HepG2 (cell line): ENCODE data around the gene HILPDA. TPM values are rescaled to one million over a fixed set of nuclear protein-coding genes. Genes with fewer than 3 reads are reported as not detected.

Source experiments
- CBX5 ChIP-seq: sonication (generic); formaldehyde crosslinking; IDR thresholded peaks from 2 replicates; pipeline ENCODE4 v1.4.0; 2020; ENCODE audit warnings: missing genetic modification reagents, borderline replicate concordance
- CHD2 ChIP-seq: IDR thresholded peaks from 2 replicates; pipeline ENCODE4 v1.6.1; 2011; ENCODE audit warnings: low read depth, low read length, improper control_type of control experiment
- IKZF4 ChIP-seq: sonication (generic); formaldehyde crosslinking; IDR thresholded peaks from 2 replicates; pipeline ENCODE4 v1.5.1; 2020; ENCODE audit warnings: borderline replicate concordance, mild to moderate bottlenecking, low read depth, missing genetic modification reagents; ENCODE audit errors: not compliant biosample characterization
- RARG ChIP-seq: sonication (generic); formaldehyde crosslinking; IDR thresholded peaks from 2 replicates; pipeline ENCODE4 v1.4.0; 2020; ENCODE audit warnings: low read depth, mild to moderate bottlenecking, missing genetic modification reagents
- SATB2 ChIP-seq: sonication (generic); formaldehyde crosslinking; IDR thresholded peaks from 2 replicates; pipeline ENCODE4 v1.5.0; 2020; ENCODE audit warnings: missing genetic modification reagents
- TARDBP ChIP-seq: sonication (generic); formaldehyde crosslinking; IDR thresholded peaks from 2 replicates; pipeline ENCODE4 v1.8.0; 2022; ENCODE audit warnings: mild to moderate bottlenecking, missing genetic modification reagents
- TOE1 ChIP-seq: sonication (generic); formaldehyde crosslinking; IDR thresholded peaks from 2 replicates; pipeline ENCODE4 v1.4.0; 2020; ENCODE audit warnings: mild to moderate bottlenecking, missing genetic modification reagents
- ZNF607 ChIP-seq: sonication (generic); formaldehyde crosslinking; IDR thresholded peaks from 2 replicates; pipeline ENCODE4 v1.5.1; 2020; ENCODE audit warnings: missing genetic modification reagents, mild to moderate bottlenecking, borderline replicate concordance
- ZNF713 ChIP-seq: sonication (generic); formaldehyde crosslinking; IDR thresholded peaks from 2 replicates; pipeline ENCODE4 v1.4.0; 2020; ENCODE audit warnings: mild to moderate bottlenecking, missing genetic modification reagents
- ZNF780A ChIP-seq: sonication (generic); formaldehyde crosslinking; IDR thresholded peaks from 2 replicates; pipeline ENCODE4 v1.8.0; 2022; ENCODE audit warnings: mild to moderate bottlenecking, missing genetic modification reagents, moderate library complexity
- polyA plus RNA-seq, 8 experiments: library from polyadenylated mRNA; depleted of rRNA in 3 of 8; stranded (reverse) in 7 of 8; unstranded in 1 of 8; fragments of >200 nt; fragmentation: Illumina TruSeq in 4 of 8; extraction: Trizol in 4 of 8; gene quantifications; 2 replicates each; pipeline versions ENCODE4 v1.2.1 to v1.2.3, GENCODE V29; 2011 to 2016; ENCODE audit warnings: low read depth in 4 of 8, missing spikeins in 1 of 8, mixed read lengths in 1 of 8; ENCODE audit not compliant: insufficient read depth in 1 of 8
- total RNA-seq, 5 experiments: library from RNA; depleted of rRNA; stranded (reverse); fragments of >200 nt; fragmentation: Illumina TruSeq; extraction: Trizol; gene quantifications; 2 replicates each; pipeline ENCODE4 v1.2.3, GENCODE V29; 2016; ENCODE audit warnings: low read depth in 1 of 5
- TF ChIP-seq, protein P1 (sequence below): sonication (generic); formaldehyde crosslinking; IDR thresholded peaks from 2 replicates; pipeline ENCODE4 v1.4.0; 2020; ENCODE audit warnings: missing genetic modification reagents
- TF ChIP-seq, protein P2 (sequence below): sonication (generic); formaldehyde crosslinking; IDR thresholded peaks from 2 replicates; pipeline ENCODE4 v1.4.0; 2020; ENCODE audit warnings: missing genetic modification reagents, mild to moderate bottlenecking, borderline replicate concordance
- TF ChIP-seq, protein P3 (sequence below): sonication (generic); formaldehyde crosslinking; IDR thresholded peaks from 2 replicates; pipeline ENCODE4 v1.4.0; 2020; ENCODE audit warnings: missing genetic modification reagents
- TF ChIP-seq, protein P4 (sequence below): sonication (generic); formaldehyde crosslinking; IDR thresholded peaks from 2 replicates; pipeline ENCODE4 v1.9.0; 2022; ENCODE audit warnings: missing genetic modification reagents, mild to moderate bottlenecking, borderline replicate concordance
- TF ChIP-seq, protein P5 (sequence below): sonication (generic); formaldehyde crosslinking; IDR thresholded peaks from 2 replicates; pipeline ENCODE4 v1.4.0; 2020; ENCODE audit warnings: missing genetic modification reagents; ENCODE audit errors: not compliant biosample characterization
- TF ChIP-seq, protein P6 (sequence below): sonication (generic); formaldehyde crosslinking; IDR thresholded peaks from 2 replicates; pipeline ENCODE4 v1.5.1; 2020; ENCODE audit warnings: missing genetic modification reagents, mild to moderate bottlenecking, borderline replicate concordance
- TF ChIP-seq, protein P7 (sequence below): sonication (generic); formaldehyde crosslinking; conservative IDR thresholded peaks from 2 replicates; pipeline ENCODE4 v1.4.0; 2020; ENCODE audit warnings: missing genetic modification reagents

HILPDA gene
- total and polyA plus RNA-seq, 2 of the 13 experiments (the other 11 are each of a cell fraction or from before 2014, with no cell fraction given) = 11.1 to 44.0 TPM

DNA sequence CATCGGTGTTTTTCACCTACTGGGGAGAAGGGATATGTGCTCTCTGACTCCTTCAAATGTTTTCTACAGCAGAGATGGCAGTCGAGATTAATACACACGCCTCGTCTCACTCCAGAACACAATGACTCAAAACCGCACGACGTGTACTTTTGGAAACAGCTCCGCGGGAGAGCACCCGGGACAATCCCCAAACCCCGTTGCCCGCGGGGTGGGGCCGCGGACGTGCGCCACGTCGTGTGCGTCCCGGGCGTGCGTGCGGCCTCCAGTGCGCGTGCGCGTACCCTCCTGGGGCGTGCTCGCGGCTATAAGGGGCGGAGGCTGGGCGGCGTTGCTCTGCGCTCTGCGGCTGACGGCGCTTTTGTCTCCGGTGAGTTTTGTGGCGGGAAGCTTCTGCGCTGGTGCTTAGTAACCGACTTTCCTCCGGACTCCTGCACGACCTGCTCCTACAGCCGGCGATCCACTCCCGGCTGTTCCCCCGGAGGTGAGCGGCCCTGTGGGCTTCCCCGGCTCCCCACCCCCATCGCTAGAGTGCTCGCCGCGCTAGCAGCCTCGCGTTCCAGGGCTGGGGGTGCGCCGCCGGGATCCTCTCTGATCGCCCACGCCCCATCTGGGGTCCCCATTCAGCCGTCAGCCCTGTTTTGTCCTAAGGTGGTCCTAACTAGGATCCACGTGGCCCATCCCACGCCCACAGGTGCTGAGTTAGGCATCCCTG lies at the start of gene HILPDA (continued):
- TF ChIP-seq, protein P1, sequence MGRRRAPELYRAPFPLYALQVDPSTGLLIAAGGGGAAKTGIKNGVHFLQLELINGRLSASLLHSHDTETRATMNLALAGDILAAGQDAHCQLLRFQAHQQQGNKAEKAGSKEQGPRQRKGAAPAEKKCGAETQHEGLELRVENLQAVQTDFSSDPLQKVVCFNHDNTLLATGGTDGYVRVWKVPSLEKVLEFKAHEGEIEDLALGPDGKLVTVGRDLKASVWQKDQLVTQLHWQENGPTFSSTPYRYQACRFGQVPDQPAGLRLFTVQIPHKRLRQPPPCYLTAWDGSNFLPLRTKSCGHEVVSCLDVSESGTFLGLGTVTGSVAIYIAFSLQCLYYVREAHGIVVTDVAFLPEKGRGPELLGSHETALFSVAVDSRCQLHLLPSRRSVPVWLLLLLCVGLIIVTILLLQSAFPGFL (CRISPR knock-in tag) = no peak
- TF ChIP-seq IKZF4 (CRISPR knock-in tag) (no peak), RARG (CRISPR knock-in tag) (no peak), TOE1 (no peak; the same call in 1 of the 2 replicates), CHD2 (no peak), CBX5 (CRISPR knock-in tag) (no peak), ZNF780A (no peak), SATB2 (CRISPR knock-in tag) (no peak), TARDBP (CRISPR knock-in tag) (no peak; the same call in none of the 2 replicates), ZNF607 (CRISPR knock-in tag) (no peak), ZNF713 (CRISPR knock-in tag) (no peak)
- TF ChIP-seq, protein P2, sequence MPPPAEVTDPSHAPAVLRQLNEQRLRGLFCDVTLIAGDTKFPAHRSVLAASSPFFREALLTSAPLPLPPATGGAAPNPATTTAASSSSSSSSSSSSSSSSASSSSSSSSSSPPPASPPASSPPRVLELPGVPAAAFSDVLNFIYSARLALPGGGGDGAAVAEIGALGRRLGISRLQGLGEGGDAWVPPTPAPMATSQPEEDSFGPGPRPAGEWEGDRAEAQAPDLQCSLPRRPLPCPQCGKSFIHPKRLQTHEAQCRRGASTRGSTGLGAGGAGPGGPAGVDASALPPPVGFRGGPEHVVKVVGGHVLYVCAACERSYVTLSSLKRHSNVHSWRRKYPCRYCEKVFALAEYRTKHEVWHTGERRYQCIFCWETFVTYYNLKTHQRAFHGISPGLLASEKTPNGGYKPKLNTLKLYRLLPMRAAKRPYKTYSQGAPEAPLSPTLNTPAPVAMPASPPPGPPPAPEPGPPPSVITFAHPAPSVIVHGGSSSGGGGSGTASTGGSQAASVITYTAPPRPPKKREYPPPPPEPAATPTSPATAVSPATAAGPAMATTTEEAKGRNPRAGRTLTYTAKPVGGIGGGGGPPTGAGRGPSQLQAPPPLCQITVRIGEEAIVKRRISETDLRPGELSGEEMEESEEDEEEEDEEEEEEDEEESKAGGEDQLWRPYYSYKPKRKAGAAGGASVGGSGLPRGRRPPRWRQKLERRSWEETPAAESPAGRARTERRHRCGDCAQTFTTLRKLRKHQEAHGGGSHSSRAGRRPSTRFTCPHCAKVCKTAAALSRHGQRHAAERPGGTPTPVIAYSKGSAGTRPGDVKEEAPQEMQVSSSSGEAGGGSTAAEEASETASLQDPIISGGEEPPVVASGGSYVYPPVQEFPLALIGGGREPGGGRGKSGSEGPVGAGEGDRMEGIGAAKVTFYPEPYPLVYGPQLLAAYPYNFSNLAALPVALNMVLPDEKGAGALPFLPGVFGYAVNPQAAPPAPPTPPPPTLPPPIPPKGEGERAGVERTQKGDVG (CRISPR knock-in tag) = 0 out of 2 replicates have a peak, but pooled peaks have one; percentile 43
- TF ChIP-seq, protein P3, sequence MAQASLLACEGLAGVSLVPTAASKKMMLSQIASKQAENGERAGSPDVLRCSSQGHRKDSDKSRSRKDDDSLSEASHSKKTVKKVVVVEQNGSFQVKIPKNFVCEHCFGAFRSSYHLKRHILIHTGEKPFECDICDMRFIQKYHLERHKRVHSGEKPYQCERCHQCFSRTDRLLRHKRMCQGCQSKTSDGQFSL (CRISPR knock-in tag) = no peak
- TF ChIP-seq, protein P4, sequence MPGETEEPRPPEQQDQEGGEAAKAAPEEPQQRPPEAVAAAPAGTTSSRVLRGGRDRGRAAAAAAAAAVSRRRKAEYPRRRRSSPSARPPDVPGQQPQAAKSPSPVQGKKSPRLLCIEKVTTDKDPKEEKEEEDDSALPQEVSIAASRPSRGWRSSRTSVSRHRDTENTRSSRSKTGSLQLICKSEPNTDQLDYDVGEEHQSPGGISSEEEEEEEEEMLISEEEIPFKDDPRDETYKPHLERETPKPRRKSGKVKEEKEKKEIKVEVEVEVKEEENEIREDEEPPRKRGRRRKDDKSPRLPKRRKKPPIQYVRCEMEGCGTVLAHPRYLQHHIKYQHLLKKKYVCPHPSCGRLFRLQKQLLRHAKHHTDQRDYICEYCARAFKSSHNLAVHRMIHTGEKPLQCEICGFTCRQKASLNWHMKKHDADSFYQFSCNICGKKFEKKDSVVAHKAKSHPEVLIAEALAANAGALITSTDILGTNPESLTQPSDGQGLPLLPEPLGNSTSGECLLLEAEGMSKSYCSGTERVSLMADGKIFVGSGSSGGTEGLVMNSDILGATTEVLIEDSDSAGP = peak; percentile 77; the same call in 1 of the 2 replicates
- TF ChIP-seq, protein P5, sequence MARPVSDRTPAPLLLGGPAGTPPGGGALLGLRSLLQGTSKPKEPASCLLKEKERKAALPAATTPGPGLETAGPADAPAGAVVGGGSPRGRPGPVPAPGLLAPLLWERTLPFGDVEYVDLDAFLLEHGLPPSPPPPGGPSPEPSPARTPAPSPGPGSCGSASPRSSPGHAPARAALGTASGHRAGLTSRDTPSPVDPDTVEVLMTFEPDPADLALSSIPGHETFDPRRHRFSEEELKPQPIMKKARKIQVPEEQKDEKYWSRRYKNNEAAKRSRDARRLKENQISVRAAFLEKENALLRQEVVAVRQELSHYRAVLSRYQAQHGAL (CRISPR knock-in tag) = no peak
- TF ChIP-seq, protein P6, sequence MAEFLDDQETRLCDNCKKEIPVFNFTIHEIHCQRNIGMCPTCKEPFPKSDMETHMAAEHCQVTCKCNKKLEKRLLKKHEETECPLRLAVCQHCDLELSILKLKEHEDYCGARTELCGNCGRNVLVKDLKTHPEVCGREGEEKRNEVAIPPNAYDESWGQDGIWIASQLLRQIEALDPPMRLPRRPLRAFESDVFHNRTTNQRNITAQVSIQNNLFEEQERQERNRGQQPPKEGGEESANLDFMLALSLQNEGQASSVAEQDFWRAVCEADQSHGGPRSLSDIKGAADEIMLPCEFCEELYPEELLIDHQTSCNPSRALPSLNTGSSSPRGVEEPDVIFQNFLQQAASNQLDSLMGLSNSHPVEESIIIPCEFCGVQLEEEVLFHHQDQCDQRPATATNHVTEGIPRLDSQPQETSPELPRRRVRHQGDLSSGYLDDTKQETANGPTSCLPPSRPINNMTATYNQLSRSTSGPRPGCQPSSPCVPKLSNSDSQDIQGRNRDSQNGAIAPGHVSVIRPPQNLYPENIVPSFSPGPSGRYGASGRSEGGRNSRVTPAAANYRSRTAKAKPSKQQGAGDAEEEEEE = peak; percentile 30; the same call in 1 of the 2 replicates
- TF ChIP-seq, protein P7, sequence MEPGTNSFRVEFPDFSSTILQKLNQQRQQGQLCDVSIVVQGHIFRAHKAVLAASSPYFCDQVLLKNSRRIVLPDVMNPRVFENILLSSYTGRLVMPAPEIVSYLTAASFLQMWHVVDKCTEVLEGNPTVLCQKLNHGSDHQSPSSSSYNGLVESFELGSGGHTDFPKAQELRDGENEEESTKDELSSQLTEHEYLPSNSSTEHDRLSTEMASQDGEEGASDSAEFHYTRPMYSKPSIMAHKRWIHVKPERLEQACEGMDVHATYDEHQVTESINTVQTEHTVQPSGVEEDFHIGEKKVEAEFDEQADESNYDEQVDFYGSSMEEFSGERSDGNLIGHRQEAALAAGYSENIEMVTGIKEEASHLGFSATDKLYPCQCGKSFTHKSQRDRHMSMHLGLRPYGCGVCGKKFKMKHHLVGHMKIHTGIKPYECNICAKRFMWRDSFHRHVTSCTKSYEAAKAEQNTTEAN (CRISPR knock-in tag) = 0 out of 2 replicates have a peak, but pooled peaks have one; percentile 19
